Mesenchymal stem cell (in vitro differentiated cells and primary cell): ENCODE results near the gene COASY.

Experiments
- DNase-seq: peaks from one replicate; pipeline ENCODE4 v3.0.0-alpha.2; 2013
- H2AFZ ChIP-seq: one replicate; pipeline ENCODE4 v1.6.1; 2013; ENCODE audit warnings: low read depth, mild to moderate bottlenecking, control low read depth, inconsistent platforms, low read length, moderate library complexity
- H2AK5ac ChIP-seq: 2 replicates; pipeline ENCODE4 v1.6.1; 2013; ENCODE audit warnings: low read length, moderate library complexity, mild to moderate bottlenecking, inconsistent platforms; ENCODE audit not compliant: severe bottlenecking
- H2BK120ac ChIP-seq: one replicate; pipeline ENCODE4 v1.6.1; 2013; ENCODE audit warnings: low read depth, mild to moderate bottlenecking, inconsistent platforms, low read length, moderate library complexity
- H2BK12ac ChIP-seq, 2 experiments: one replicate each; pipeline ENCODE4 v1.6.1; 2013; ENCODE audit warnings: inconsistent platforms in 2 of 2, low read length in 2 of 2, mild to moderate bottlenecking in 2 of 2, moderate library complexity in 2 of 2, control low read depth in 1 of 2
- H2BK15ac ChIP-seq: one replicate; pipeline ENCODE4 v1.6.1; 2013; ENCODE audit warnings: mild to moderate bottlenecking, low read depth, inconsistent platforms; ENCODE audit not compliant: poor library complexity, severe bottlenecking
- H2BK5ac ChIP-seq: 2 replicates; pipeline ENCODE4 v1.6.1; 2013; ENCODE audit warnings: low read depth, mild to moderate bottlenecking, low read length, control low read depth, inconsistent platforms; ENCODE audit not compliant: poor library complexity, severe bottlenecking
- H3K14ac ChIP-seq, 2 experiments: one replicate each; pipeline ENCODE4 v1.6.1; 2013; ENCODE audit warnings: inconsistent platforms in 2 of 2, low read length in 2 of 2, control low read depth in 1 of 2, mild to moderate bottlenecking in 1 of 2, moderate library complexity in 1 of 2
- H3K18ac ChIP-seq, 2 experiments: one replicate each; pipeline ENCODE4 v1.6.1; 2013; ENCODE audit warnings: inconsistent platforms in 2 of 2, low read length in 2 of 2, control low read depth in 1 of 2, low read depth in 1 of 2, mild to moderate bottlenecking in 1 of 2
- H3K23ac ChIP-seq, 2 experiments: one replicate each; pipeline ENCODE4 v1.6.1; 2013; ENCODE audit warnings: inconsistent platforms in 2 of 2, low read length in 2 of 2, mild to moderate bottlenecking in 2 of 2, moderate library complexity in 2 of 2, control low read depth in 1 of 2
- H3K27ac ChIP-seq: 2 replicates; pipeline ENCODE4 v1.5.1; 2013; ENCODE audit warnings: mild to moderate bottlenecking, moderate library complexity, low read length, control low read depth, inconsistent platforms; ENCODE audit not compliant: poor library complexity, severe bottlenecking
- H3K27me3 ChIP-seq, 2 experiments: 2 replicates each; pipeline versions ENCODE4 v1.6.1 to v1.7.0; 2013; ENCODE audit warnings: low read length in 2 of 2, mild to moderate bottlenecking in 2 of 2, moderate library complexity in 2 of 2, control low read depth in 1 of 2, inconsistent platforms in 1 of 2; ENCODE audit not compliant: control insufficient read depth in 1 of 2, insufficient read depth in 1 of 2
- H3K36me3 ChIP-seq, 2 experiments: 2 replicates each; pipeline versions ENCODE4 v1.6.1 to v1.7.0; 2013; ENCODE audit warnings: low read length in 2 of 2, control low read depth in 1 of 2, inconsistent platforms in 1 of 2, low read depth in 1 of 2, mild to moderate bottlenecking in 1 of 2; ENCODE audit not compliant: insufficient read depth in 2 of 2, control insufficient read depth in 1 of 2
- H3K4ac ChIP-seq, 2 experiments: one replicate each; pipeline ENCODE4 v1.6.1; 2013; ENCODE audit warnings: inconsistent platforms in 2 of 2, low read length in 2 of 2, mild to moderate bottlenecking in 2 of 2, moderate library complexity in 2 of 2, control low read depth in 1 of 2, low read depth in 1 of 2
- H3K4me1 ChIP-seq: 2 replicates; pipeline ENCODE4 v1.6.1; 2013; ENCODE audit warnings: low read depth, low read length, control low read depth; ENCODE audit not compliant: control insufficient read depth, insufficient read depth
- H3K4me2 ChIP-seq: 2 replicates; pipeline ENCODE4 v1.6.1; 2013; ENCODE audit warnings: low read length, mild to moderate bottlenecking, inconsistent platforms; ENCODE audit not compliant: poor library complexity, severe bottlenecking
- H3K4me3 ChIP-seq, 2 experiments: 2 replicates each; pipeline versions ENCODE4 v1.5.1 to v1.7.0; 2013; ENCODE audit warnings: low read length in 2 of 2, mild to moderate bottlenecking in 2 of 2, control low read depth in 1 of 2, low read depth in 1 of 2; ENCODE audit not compliant: insufficient read depth in 1 of 2
- H3K79me1 ChIP-seq: replicated peaks from 2 replicates; pipeline ENCODE4 v1.6.1; 2013; ENCODE audit warnings: mild to moderate bottlenecking, control low read depth, low read length, inconsistent platforms; ENCODE audit not compliant: poor library complexity, severe bottlenecking
- H3K9ac ChIP-seq: 2 replicates; pipeline ENCODE4 v1.7.0; 2013; ENCODE audit warnings: mild to moderate bottlenecking, low read length, moderate library complexity
- H3K9me3 ChIP-seq: 2 replicates; pipeline ENCODE4 v1.7.0; 2013; ENCODE audit warnings: mild to moderate bottlenecking, low read length; ENCODE audit not compliant: control insufficient read depth
- H4K8ac ChIP-seq: one replicate; pipeline ENCODE4 v1.6.1; 2013; ENCODE audit warnings: inconsistent platforms, mild to moderate bottlenecking, low read length, moderate library complexity
- H4K91ac ChIP-seq: one replicate; pipeline ENCODE4 v1.6.1; 2013; ENCODE audit warnings: mild to moderate bottlenecking, low read length, inconsistent platforms
- WGBS: methylation state at CpG from one replicate; pipeline ENCODE4 v1.1.7; 2013; ENCODE audit warnings: mixed read lengths; 5-methylcytosine and 5-hydroxymethylcytosine counted together

Gene COASY

DNA sequence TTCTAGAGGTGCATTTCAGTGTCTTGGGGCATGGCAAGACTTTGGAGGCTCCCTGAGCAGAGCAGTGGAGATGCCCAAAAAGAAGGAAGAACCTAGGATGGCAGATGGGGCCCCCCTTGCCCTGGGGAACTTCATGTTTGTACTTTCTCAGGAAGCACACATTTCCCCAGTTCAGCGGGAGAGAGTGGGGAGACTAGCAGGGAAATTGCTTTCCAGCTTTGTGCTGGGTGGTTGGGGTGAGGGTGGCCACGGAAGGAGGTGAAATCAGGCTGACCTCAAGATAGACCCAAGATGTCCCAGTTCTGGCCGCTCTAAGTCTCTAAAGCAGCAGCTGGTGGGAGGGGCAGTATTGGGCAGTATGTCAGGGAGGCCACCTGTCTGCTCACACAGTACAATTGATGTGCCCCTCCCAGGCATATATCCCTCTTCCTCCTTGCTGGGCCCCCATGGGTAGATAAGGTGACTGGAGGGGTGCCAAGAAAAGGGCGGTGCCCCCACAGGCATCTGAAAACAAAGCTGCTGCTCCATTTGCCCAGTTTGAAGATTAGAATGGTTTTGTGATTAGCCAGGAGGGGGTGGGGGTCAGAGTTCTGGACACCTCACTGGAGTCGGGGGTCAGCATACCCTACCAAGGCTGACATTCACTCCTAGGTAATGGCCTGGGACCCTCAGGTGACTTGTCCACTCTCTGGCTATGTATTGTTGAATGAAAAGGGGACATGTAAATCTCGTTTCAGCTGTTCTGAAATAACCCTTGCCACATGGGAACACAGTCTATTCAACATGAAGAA, 43.0 kb upstream of the COASY start:
- peak overlapping the region; percentile 91 for H2BK120ac ChIP-seq
- peak overlapping the region; percentile 98 for H4K8ac ChIP-seq
- peak overlapping the region; percentile 100 for H2BK5ac ChIP-seq
- peak overlapping the region; percentile 100 for H2AK5ac ChIP-seq
- H3K4me2 ChIP-seq: no peak overlapping the region
- H3K27me3 ChIP-seq: no peaks in the 10 kb centered on the region
- H2BK15ac ChIP-seq: peak overlapping the region; percentile 55
- peak overlapping the region; percentile 94 to 98 for H3K18ac ChIP-seq
- H3K23ac ChIP-seq: peak overlapping the region in 1 of 2 experiments; percentile 84
- no peaks in the 10 kb centered on the region for H3K9me3 ChIP-seq
- WGBS: 63% methylated on average over 6 of the region's 6 CpGs
- no peak overlapping the region for H3K4me3 ChIP-seq
- peaks cover 3% of the 10 kb centered on the region for H3K79me1 ChIP-seq
- H3K14ac ChIP-seq: peak overlapping the region in 1 of 2 experiments; percentile 79
- H3K4ac ChIP-seq: peak overlapping the region; percentile 96 to 98
- peaks cover 36 to 46% of the 10 kb centered on the region in 2 experiments for H3K36me3 ChIP-seq
- peak overlapping the region; percentile 99 for H4K91ac ChIP-seq
- peak overlapping the region; percentile 85 for H3K9ac ChIP-seq
- H3K4me1 ChIP-seq: peaks cover 48% of the 10 kb centered on the region
- H3K27ac ChIP-seq: peak overlapping the region; percentile 100
- DNase-seq: no peak
- peak overlapping the region; percentile 100 for H2BK12ac ChIP-seq
- no peak overlapping the region for H2AFZ ChIP-seq

GRCh38 chr17:42519546-42520491, 42.1 kb upstream of the COASY start:
- Histone ChIP-seq H2AFZ (no peak overlapping the region), H4K91ac (peak overlapping the region; percentile 99), H2BK12ac (peak overlapping the region; percentile 100), H3K4me2 (peak overlapping the region; percentile 35), H3K36me3 (peaks cover 27 to 37% of the 10 kb centered on the region in 2 experiments), H2BK120ac (peak overlapping the region; percentile 97), H4K8ac (peak overlapping the region; percentile 98), H2BK5ac (peak overlapping the region; percentile 100), H3K4me1 (peaks cover 48% of the 10 kb centered on the region), H2AK5ac (peak overlapping the region; percentile 100), H3K9me3 (no peaks in the 10 kb centered on the region), H3K14ac (peak overlapping the region in 1 of 2 experiments; percentile 79), H3K9ac (peak overlapping the region; percentile 85), H3K27me3 (no peaks in the 10 kb centered on the region), H3K4me3 (peak overlapping the region in 1 of 2 experiments; percentile 16), H3K27ac (peak overlapping the region; percentile 100), H3K79me1 (peaks cover 3% of the 10 kb centered on the region), H3K23ac (peak overlapping the region in 1 of 2 experiments; percentile 84), H3K4ac (peak overlapping the region; percentile 96 to 98), H3K18ac (peak overlapping the region; percentile 98 to 99), H2BK15ac (peak overlapping the region; percentile 55)
- WGBS: 15% methylated on average over 10 of the region's 12 CpGs
- peak; percentile 98 for DNase-seq

- Histone ChIP-seq H3K4ac (peak overlapping the region; percentile 7 to 96), H3K4me2 (peak overlapping the region; percentile 45), H4K8ac (peak overlapping the region; percentile 98), H3K4me1 (peaks cover 48% of the 10 kb centered on the region), H2BK12ac (peak overlapping the region; percentile 87 to 88), H2BK120ac (peak overlapping the region; percentile 97), H3K18ac (peak overlapping the region; percentile 55 to 99), H4K91ac (peak overlapping the region; percentile 96), H3K79me1 (peaks cover 3% of the 10 kb centered on the region), H3K27me3 (no peaks in the 10 kb centered on the region), H2BK15ac (peak overlapping the region; percentile 88), H3K4me3 (peak overlapping the region in 1 of 2 experiments; percentile 16), H3K14ac (no peak overlapping the region), H2BK5ac (peak overlapping the region; percentile 93), H3K36me3 (peaks cover 26 to 34% of the 10 kb centered on the region in 2 experiments), H3K9ac (peak overlapping the region; percentile 85), H3K27ac (peak overlapping the region; percentile 100), H3K23ac (no peak overlapping the region), H2AK5ac (peak overlapping the region; percentile 97), H2AFZ (no peak overlapping the region), H3K9me3 (no peaks in the 10 kb centered on the region)
- 35% methylated on average over 9 of the region's 9 CpGs for WGBS
- no peak for DNase-seq
These were observed 41.4 kb upstream of the COASY start for GRCh38 chr17:42520540-42520951.
